HG02623 (cell line): ENCODE data around the gene KIF14.
"Not testable (repeated sequence)": the region's sequence is repeated elsewhere in the genome, so short reads cannot be mapped to it uniquely, and the experiment has no call there.

Source experiments
- ATAC-seq: cut with Tn5 transposase; IDR thresholded peaks from one replicate; pipeline ENCODE4 v1.9.1; 2021; ENCODE audit warnings: moderate library complexity; ENCODE audit not compliant: unreplicated experiment

The KIF14 gene

GRCh38 chr1:200550367-200550766 lies 70.2 kb downstream of the KIF14 start:
- ATAC-seq, result no peak

DNA sequence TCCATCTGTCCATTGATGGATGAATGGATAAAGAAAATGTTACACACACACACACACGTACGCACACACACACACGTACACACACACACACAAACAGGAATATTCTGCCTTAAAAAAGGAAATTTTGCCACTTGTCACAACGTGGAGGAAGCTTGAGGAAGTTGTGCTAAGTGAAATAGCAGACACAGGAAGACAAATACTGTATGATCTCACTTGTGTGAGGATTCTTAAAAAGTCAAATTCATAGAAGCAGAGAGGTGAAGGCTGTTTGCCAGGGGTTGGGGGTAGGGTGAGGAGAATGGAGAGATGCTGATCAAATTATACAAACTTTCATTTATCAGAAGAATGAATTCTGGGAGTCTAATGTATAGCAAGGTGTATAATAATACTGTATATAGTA lies 73.2 kb downstream of the KIF14 start:
- ATAC-seq, result no peak

DNA sequence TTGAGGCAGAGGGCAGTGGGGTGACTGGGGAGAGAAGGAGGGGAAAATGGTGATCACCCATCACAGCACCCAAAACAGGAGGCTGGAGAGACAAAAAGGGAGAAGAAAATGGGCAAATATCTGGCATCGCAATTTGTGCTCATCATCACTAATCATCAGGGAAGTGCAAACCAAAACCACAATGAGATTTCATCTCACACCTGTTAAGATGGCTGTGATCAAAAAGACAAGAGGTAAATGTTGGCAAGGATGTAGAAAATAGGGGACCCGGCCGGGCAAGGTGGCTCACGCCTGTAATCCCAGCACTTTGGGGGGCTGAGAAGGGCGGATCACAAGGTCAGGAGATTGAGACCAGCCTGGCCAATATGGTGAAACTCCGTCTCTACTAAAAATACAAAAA lies 74.0 kb downstream of the KIF14 start:
- ATAC-seq, result no peak

DNA sequence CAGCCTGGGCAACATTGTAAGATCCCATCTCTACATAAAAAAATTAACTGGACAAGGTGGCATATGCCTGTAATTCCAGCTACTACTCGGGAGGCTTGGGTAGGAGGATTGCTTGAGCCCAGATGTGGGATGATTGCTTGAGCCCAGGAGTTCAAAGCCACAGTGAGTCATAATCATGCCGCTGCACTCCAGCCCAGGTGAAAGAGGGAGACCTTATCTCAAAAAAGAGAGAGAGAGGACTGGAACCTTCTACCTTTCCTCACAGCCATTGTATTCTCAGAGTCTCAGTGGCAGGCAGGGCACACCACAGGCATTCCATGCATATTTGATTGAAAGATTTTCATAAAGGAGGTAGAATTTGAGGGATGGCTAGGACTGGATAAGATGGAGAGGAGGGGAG lies 78.4 kb downstream of the KIF14 start:
- no peak for ATAC-seq

DNA sequence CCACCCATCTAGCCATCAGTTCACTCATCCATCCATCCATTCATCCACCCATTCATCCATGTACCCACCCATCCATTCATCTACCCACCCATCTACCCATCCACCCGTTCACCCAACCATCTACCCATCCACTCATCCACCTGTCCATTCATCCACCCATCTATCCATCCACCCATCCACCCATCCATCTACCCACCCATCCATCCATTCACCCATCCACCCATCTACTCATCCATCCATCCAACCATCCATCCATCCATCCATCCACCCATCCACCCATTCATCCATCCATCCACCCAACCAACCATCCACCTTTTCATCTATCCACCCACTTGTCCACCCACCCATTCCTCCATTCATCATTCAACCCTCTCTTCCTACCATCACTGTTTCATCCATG lies 80.3 kb downstream of the KIF14 start:
- ATAC-seq, result no peak

GRCh38 chr1:200538179-200538578 lies 82.4 kb downstream of the KIF14 start:
- no peak for ATAC-seq

- no peak for ATAC-seq
These were observed 84.9 kb downstream of the KIF14 start for GRCh38 chr1:200535605-200536004.

DNA sequence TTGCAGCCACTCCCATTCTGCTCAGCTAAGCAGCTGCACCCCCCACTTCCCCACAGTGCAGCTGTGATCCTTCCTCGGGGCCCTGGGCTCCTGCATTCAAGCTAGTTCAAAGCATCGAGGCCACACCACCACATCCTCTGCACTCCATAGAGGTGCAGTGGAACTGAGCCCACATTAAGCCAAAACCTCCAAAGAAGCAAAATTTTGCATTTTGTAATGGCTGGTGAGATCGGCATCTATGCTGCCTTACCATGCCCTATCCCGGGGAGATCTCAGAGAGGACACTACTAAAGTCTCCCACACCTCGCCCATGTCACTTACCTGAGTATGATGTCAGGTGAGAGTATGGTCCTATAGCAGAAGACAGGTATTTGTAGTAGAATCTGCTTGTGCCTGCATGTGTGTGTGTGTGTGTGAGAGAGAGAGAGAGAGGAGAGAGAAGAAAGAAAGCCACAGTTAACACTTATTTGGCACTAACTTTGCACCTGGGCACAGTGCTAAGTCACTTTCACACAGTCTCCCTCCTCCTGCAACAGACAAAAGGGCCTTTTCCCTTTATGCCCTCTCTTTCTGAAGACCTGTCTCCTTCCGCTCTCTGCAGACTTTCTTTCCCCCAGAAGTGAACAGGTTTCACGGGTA lies 89.8 kb downstream of the KIF14 start:
- no peak for ATAC-seq

GRCh38 chr1:200528858-200529606 lies 91.5 kb downstream of the KIF14 start:
- no peak for ATAC-seq

GRCh38 chr1:200527670-200528069 lies 92.9 kb downstream of the KIF14 start:
- no peak for ATAC-seq

GRCh38 chr1:200526709-200527612 lies 93.6 kb downstream of the KIF14 start:
- ATAC-seq, result no peak

DNA sequence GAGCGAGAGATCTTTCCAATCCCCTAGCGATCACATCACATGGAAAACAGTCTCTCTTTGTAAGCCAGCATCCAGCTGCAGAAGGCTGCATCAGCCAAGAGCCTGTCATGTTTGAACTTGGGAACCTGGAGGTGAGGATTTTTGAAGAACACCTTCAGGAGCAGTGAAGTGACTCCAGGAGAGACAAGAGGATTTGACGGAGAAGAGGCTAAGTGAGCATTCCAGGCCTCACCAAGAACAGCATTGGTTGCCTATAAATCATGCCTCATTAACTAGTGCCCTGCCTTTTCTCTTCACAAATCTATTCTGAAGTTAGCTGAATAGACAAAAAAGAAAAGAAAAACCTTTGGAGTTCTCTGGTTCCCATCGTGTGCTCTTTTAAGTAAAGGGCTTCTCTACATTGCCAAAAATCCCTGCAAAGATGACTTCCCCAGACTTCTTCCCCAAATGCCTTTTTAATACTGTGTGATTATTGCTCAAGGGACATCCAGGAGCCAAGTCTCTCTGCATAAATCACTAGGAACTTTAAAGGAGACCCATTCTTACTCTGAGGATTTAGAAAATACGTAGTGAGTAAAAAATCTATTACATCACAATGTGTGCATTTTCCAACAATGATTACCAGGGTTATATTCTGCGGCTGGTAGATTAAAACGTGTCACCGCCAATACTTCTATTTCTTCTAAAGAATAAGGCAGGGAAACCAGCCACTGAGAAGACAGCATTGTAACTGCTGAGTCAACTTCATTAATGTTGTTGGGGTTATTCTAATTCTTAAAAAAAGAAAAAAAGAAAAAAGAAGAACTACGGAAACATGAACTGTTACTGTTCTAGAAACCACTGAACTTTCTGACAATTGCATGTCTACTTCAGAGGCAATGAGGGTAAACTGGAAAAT lies 95.2 kb downstream of the KIF14 start:
- ATAC-seq, result no peak

DNA sequence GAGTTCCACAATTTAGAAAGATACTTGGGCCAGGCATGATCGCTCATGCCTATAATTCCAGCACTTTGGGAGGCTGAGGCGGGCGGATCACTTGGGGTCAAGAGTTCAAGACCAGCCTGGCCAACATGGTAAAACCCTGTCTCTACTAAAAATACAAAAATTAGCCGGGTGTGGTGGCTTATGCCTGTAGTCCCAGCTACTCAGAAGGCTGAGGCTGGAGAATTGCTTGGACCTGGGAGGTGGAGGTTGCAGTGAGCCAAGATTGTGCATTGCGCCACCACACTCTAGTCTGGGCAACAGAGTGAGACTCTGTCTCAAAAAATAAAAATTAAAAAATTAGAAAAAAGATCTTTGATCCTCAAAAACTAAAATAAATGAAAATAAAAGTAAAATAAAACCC lies 96.0 kb downstream of the KIF14 start:
- ATAC-seq, result not testable (repeated sequence)

DNA sequence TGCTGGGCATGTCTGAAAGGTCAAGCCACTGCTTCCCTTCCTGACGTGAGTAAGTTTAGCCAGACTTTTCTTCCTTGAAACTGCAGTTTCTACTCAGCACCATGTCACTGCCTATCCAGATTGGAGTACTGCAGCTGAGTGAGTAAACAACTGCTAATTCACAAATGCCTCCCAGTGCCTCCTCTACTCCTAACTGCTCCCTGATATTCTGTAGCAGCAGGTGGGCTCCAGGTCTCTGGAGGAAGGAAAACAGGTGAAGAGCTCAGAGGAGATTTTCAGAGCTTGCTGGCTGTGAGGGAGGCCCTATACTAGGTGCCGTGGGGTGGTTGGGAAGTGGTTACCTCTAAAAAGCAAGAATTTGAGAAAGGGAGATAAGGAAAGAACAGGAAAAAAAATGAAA lies 96.5 kb downstream of the KIF14 start:
- ATAC-seq, result no peak

DNA sequence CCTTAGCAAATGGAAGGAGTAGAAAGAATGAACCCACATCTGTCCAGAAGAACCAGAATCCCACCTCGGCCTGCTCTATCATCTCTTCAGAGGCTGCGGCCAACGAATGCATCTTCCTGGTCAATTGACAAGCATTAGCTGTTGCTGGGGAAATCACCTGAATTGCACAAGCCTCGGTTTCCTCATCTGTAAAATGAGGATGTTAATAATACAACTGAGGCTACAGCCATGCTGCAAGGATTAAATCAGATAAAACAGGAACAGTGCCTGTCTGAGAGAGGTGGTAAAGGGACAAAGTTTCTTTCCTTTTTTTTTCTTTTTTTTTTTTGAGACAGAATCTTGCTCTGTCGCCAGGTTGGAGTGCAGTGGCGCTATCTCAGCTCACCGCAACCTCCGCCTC lies 99.8 kb downstream of the KIF14 start:
- ATAC-seq, result no peak

- no peak for ATAC-seq
These were observed 102.0 kb downstream of the KIF14 start for GRCh38 chr1:200518524-200518923.

- ATAC-seq, result no peak
These were observed 108.4 kb downstream of the KIF14 start for GRCh38 chr1:200512191-200512590.

- peak; percentile 84 for ATAC-seq
These were observed 110.3 kb downstream of the KIF14 start for GRCh38 chr1:200510228-200510623.

- no peak for ATAC-seq
These were observed 114.1 kb downstream of the KIF14 start for GRCh38 chr1:200506471-200506870.

DNA sequence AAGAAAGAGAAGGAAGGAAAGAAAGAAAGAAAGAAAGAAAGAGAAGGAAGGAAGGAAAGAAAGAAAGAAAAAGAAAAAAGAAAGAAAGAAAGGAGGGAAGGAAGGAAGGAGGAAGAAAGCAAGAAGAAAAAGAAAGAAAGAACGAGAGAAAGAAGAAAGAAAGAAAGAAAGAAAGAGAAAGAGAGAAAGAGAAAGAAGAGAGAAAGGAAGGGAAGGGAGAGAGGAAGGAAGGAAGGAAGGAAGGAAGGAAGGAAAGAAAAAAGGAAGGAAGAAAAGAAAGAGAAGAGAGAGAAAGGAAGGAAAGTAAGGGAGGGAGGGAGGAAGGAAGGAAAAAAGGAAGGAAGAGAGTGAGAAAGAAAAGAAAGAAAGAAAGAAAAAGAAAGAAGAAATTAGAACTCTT lies 115.3 kb downstream of the KIF14 start:
- ATAC-seq, result no peak
